HEK293 (cell line): ENCODE measurements around the gene VPS35L.
"Not testable (repeated sequence)": the region's sequence is repeated elsewhere in the genome, so short reads cannot be mapped to it uniquely, and the experiment has no call there.

Experiments used
- CTCF ChIP-seq: fragments of 450-650 bp; formaldehyde crosslinking; IDR thresholded peaks from 2 replicates; pipeline ENCODE4 v1.5.1; 2016; ENCODE audit warnings: missing biosample characterization, missing genetic modification characterization
- ZBTB11 ChIP-seq: fragments of 450-650 bp; formaldehyde crosslinking; conservative IDR thresholded peaks from 2 replicates; pipeline ENCODE4 v1.5.1; 2016; ENCODE audit warnings: low read depth, missing biosample characterization, missing genetic modification characterization
- ZNF155 ChIP-seq: fragments of 450-650 bp; formaldehyde crosslinking; IDR thresholded peaks from 2 replicates; pipeline ENCODE4 v1.5.1; 2016; ENCODE audit warnings: missing biosample characterization, missing genetic modification characterization

- not testable (repeated sequence) for TF ChIP-seq CTCF; ZNF155 (tag by site-specific recombination)
- TF ChIP-seq ZBTB11 (tag by site-specific recombination), result peak; percentile 80
Measured at GRCh38 chr16:19679281-19679680, 123.8 kb downstream of the VPS35L start.
